HG02870 (cell line): ENCODE measurements around the gene CDC42SE1.
"Not testable (repeated sequence)": the region's sequence is repeated elsewhere in the genome, so short reads cannot be mapped to it uniquely, and the experiment has no call there.

Experiments used
- ATAC-seq: cut with Tn5 transposase; IDR thresholded peaks from one replicate; pipeline ENCODE4 v1.9.1; 2021; ENCODE audit warnings: mild to moderate bottlenecking, moderate library complexity; ENCODE audit not compliant: unreplicated experiment

The CDC42SE1 gene, protein sequence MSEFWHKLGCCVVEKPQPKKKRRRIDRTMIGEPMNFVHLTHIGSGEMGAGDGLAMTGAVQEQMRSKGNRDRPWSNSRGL

DNA sequence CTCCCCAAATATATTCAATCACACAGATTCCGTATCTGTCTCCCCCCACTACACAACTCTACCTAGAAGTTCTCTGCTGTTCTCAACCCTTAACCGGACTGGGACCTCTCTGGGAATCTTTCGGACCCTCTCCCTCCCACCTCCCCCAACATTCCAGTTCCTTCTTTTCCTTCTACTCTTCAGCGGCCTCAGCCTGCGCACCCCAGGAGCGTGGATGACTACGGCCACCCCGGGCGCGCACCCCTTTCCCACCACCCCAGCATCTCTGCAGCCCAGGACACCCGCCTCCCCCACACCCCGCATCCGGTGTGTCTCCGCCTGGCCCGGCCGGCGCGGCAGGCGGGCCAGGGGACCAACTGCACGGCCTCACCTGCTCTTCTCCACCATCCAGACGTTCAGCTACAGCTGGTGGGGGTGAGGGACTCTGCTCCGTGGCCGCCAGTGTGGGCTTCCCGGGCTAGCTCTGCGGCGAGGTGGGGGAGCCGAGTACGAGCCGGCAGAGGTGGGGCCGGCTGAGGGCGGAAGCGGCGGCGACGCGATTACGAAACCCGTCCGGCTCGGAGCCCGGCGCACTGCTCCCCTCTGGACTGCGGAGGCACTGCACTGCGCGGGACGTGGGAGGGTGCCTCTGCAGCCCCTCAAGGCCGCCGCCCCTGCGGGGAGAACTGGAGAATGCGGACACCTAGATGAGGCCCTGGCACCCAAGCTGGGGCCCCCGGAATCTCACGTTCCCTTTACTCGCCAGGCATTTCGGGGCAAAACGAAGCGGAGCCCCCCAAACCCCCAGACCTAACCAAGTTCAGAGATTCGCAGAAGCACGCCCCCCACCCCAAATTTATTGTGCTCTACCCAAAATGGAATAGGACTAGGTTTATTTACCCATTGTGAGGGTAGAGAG is at the start of gene CDC42SE1:
Gene CDC42SE1, minus strand, starts transcription at position 514 of the 898 bp plus-strand sequence. CDS start 3,892 bp downstream, outside the sequence.
- ATAC-seq: peak; percentile 78

DNA sequence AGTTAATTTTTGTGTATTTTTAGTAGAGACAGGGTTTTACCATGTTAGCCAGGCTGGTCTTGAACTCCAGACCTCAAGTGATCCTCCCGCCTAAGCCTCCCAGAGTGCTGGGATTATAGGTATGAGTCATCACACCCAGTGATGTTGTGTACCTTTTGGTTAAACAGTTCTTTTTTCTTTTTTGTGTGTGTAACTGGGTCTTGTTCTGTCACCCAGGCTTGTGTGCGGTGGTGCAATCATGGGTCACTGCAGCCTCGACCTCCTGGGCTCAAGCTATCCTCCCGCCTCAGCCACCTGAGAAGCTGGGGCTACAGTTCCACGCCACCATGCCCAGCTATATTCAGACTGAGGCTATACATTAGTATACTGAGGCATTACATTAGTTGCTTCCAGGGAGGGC is 48.9 kb upstream of the CDC42SE1 start:
- no peak for ATAC-seq

DNA sequence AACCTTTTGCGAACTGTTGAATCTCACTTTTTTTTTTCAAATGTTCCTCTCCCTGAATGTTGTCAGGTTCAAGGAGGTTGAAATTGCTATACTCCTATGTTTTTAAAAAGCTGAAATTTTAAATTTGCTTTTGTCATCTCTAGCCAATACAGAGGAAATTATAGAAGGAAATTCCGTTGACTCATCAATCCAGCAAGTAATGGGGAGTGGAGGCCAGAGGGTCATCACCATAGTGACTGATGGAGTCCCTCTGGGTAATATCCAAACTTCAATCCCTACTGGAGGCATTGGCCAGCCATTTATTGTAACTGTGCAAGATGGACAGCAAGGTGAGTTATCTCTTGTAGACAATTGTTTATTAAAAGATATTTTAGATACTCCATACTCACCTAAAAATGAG is 47.5 kb upstream of the CDC42SE1 start:
- no peak for ATAC-seq

DNA sequence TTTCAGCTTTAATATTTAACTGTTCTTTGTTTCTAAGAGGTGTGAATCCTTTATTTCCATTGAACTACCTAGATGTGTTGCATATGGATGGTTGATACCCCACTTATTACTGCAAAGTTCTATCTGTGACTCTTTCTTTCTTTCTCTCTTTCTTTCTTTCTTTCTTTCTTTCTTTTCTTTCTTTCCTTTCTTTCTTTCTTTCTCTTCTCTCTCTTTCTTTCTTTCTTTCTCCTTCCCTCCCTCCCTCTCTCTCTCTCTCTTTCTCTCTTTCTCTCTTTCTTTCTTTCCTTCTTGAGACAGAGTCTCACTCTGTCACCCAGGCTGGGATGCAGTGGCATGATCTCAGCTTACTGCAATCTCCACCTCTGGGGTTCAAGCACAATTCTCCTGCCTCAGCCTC is 45.2 kb upstream of the CDC42SE1 start:
- no peak for ATAC-seq

DNA sequence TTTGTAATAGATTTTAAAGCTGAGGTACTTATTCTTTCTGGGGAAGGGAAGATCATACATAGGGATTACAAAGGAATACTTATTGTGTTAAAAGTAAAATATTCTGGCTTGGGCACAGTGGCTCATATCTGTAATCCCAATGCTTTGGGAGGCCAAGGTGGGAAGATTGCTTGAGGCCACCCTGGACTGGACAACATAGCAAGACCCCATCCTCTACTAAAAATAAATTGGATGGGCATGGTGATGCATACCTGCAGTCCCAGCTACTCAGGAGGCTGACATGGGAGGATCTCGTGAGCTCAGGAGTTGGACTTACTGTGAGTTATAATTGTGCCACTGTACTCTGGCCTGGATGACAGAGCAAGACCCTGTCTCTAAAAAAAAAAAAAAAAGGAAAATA is 38.7 kb upstream of the CDC42SE1 start:
- ATAC-seq: no peak

DNA sequence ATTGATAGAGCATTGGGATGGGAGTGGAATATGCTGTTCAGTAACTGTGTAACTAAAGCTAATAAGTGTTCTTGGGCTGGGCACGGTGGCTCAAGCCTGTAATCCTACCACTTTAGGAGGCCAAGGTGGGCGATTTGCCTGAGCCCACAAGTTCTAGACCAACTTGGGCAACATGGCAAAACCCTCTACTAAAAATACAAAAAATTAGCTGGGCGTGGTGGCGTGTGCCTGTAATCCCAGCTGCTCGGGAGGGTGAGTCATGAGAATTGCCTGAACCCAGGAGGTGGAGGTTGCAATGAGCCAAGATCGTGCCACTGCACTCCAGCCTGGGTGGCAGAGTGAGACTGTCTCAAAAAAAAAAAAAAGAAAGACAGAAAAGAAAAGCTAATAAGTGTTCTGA is 38.0 kb upstream of the CDC42SE1 start:
- not testable (repeated sequence) for ATAC-seq

DNA sequence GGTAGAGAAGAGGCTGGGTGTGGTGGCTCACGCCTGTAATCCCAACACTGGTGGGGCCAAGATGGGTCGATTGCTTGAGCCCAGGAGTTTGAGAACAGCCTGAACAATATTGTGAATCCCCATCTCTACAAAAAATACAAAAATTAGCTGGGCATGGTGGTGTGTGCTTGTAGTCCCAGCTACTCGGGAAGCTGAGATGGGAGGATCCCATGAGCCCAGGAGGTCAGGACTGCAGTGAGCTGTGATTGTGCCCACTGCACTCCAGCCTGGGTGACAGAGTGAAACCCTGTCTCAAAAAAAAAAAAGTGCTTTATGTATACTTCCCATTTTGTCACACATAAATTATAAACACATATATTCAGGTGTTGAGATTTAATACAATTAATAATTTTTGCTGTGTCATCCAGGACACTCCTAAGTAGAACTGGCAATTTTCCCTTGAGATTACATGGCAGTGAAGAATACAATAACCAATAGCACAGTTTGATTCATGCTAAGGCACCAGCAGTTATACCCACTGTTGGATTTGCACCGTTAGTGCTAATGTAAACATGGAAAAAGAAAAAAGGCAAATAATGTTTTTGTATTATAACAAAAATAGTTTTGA is 26.6 kb upstream of the CDC42SE1 start:
- no peak for ATAC-seq

DNA sequence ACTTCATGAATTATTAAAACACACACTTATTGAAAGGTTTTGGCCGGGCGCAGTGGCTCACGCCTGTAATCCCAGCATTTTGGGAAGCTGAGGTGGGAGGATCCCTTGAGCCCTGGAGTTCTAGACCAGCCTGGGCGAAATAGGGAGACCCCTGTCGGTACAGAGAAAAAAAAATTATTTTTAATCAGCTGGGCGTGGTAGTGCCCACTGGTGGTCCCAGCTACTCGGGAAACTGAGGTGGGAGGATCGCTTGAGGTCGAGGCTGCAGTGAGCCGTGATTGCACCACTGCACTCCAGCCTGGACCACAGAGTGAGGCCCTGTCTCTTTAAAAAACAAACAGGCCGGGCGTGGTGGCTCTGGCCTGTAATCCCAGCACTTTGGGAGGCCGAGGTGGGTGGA is 12.8 kb upstream of the CDC42SE1 start:
- ATAC-seq: no peak

DNA sequence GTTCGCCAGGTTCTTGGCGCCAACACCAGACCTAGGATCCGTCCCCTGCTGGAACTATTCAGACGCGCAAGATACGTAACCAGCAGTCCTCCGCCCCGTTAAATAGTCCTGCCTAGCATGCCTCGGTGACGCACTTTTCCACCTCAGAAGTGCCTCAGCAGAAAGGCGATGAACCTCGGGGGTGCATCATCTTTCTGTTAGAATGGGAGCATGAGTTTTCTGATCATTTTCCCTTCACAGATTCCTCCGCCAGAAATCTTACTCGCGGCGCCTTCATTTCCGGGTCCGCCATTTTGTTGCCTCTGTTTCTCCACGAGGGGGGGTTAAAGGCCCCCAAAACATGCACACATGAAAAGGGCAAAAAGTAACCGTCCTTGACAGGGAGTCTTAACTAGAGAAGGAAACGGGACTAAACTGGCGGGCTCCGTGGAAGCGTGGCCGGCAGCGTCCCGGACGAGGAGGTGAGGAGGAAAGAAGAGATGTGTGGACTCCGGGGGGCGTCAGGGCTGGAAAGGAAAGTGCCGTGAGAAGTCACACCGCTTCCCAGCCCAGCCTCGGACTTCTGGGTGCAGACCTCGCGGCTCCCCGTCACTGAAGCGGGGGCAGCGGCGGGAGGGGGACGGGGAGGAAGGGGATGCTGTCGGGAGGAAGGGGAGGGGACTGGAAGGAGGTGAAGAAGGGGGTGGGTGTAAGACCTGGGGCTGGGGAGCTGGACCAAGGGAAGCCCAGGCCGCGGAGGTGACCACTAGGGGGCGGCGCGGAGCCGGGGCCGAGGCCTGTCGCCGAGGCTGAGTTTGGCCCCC is 11.3 kb upstream of the CDC42SE1 start, which contains the start of gene GABPB2:
Gene GABPB2, plus strand, starts transcription at position 288 of the 803 bp plus-strand sequence. CDS start 17,429 bp downstream, outside the sequence.
- peak; percentile 78 for ATAC-seq

DNA sequence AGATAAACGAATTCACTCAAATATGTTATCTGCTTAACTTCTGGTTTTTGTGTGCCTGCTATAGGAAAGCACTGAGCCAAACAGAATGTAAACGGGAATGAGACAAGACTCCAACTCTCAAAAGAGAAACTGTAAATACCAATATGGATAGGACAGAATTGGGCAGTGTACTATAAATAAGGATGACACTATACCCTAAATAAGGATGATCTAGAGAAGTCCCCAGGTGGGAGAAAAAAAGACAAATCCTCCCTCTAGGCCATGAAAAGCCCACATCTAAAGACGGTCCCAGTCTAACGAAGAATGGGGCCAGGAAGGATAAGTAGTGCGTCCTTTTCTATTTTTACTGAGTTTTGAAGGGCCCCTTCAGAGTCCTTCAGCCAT is 9.7 kb upstream of the CDC42SE1 start:
- ATAC-seq: no peak

DNA sequence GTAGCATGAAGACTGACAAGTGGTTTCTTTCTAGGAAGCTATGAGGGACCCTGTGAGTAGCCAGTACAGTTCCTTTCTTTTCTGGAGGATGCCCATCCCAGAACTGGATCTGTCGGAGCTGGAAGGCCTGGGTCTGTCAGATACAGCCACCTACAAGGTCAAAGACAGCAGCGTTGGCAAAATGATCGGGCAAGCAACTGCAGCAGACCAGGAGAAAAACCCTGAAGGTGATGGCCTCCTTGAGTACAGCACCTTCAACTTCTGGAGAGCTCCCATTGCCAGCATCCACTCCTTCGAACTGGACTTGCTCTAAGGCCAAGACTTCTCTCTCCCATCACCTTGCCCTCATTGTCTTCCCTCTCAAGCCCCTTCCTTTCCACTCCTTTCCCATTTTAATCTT is 7.8 kb upstream of the CDC42SE1 start:
- no peak for ATAC-seq

DNA sequence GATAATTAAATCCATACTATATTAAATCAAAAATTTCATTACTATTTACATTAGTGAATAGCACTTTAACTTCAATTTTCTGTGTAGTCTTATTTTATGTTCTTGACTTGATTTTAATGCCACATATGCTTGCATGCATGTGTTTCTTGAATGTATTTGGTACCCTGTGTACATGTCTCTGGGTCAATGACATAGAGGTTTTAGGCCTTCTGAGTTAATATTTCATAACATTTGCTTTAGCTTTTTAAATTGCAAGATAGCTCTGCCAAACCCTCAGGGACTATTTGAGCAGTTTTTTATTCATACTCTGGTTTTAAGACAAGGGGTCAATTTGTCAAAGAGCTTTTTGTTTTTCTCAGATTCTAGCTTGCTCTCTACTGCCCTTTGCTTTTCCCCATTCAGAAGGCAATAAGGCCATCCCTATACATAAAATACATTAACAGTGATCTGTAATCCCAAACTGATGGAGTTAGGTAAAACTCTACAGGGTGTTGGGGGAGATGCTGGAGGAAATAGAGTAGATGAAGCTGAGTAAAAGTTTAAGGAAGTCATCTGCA is 5.7 kb upstream of the CDC42SE1 start:
- ATAC-seq: no peak

DNA sequence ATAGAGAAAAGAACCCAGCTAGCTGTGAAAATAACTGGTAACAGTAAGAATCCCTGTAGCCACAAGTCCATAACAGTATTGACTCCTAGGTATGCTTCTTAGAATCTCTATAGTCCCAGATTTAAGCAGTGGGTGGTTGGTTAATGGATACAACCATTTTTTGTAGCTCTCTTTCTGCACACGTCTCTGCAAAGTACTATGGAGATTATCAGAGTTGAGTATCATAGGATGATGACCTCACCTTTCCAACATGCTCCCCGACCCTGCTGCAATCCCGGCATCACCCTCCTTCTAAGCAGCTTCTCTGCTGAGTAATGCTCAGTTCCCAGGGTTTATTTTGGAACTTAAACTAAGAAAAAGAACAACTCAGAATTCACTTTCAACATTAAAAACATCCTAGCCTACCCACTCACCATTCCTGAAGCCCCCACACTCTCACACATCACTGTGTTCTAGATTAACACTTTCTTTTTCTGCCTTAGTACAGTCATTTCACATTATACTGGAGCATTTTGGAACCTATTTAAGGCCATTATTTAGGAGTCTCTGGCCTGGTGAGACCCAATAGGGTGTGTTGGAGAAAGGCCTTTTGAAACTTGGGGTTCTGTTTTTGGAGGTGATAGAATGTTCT is 3.4 kb upstream of the CDC42SE1 start:
- no peak for ATAC-seq

DNA sequence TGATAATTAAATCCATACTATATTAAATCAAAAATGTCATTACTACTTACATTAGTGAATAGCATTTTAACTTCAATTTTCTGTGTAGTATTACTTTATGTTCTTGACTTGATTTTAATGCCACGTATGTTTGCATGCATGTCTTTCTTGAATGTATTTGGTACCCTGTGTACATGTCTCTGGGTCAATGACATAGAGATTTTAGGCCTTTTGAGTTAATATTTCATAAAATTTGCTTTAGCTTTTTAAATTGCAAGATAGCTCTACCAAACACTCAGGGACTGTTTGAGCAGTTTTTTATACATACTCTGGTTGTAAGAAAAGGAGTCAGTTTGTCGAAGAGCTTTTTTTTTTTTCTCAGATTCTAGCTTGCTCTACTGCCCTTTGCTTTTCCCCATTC is 2.3 kb upstream of the CDC42SE1 start:
- no peak for ATAC-seq

DNA sequence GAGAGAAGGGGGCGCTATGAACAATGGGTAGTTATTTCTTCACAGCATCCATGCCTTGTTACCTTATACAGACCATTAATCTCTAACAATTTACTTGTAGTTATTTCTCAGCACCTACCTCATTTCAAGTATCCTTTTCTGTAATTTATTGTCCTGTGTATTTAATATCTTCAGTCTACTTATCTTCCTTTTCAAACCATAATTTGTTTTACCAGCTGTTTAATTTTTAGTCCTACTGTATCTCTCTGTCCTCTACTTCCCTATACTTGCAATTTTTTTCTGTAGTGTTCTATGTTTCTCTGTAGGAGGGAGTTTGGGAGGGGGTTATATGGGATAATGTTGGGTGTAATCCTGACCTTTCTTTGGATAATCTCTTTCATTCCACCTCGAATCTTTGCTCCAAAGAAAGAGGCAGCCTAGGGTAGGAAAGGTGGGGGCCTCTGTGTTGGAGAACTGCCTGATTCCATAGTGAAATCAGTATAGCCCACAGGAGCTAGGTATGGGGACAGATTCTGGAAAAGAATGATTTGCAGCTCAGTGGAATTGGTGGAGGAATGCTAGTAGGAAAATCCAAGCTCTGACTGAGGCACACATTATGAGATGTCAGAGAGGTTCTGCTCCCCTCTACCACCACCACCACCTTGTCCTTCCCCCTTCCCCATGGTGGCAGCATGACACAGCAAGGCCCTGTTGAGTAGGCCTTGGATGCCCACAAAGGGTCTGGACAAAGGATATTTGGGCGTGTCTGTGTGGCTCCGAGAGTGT is 1.4 kb upstream of the CDC42SE1 start:
- no peak for ATAC-seq

DNA sequence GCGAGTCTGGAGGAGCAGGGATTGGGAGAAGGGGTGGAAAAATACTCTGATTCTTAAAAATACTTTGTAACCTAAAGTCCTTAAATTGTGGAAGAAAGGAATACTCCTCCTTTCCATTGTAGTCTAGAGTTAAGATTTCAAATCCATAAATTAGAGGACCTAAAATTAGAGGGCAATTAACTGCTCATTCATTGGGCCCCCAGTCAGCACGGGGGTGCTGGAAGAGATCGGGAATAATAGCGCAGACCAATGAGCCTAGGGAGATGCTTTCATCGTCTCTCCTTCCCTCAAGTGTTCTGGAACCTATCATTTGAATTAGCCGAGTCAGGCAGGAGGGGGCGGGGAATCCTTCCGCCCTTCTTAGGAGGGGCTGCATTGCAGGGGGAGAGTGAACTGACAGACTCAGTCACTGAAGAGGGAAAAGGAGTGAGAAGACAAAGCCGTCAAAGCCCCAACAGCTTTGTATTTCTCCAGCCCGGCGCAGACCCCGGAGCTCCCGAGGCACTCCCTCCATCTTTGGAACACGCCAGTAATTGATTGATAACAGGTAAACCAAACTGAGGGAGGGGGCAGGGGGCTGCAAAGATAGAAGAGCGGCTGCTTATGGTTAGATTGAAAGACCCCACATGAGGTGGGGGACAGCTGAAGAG is 710 bp upstream of the CDC42SE1 start, which contains the start of gene MLLT11:
Gene MLLT11, plus strand, starts transcription at position 391 of the 650 bp plus-strand sequence. CDS start 6,828 bp downstream, outside the sequence.
- ATAC-seq: no peak

DNA sequence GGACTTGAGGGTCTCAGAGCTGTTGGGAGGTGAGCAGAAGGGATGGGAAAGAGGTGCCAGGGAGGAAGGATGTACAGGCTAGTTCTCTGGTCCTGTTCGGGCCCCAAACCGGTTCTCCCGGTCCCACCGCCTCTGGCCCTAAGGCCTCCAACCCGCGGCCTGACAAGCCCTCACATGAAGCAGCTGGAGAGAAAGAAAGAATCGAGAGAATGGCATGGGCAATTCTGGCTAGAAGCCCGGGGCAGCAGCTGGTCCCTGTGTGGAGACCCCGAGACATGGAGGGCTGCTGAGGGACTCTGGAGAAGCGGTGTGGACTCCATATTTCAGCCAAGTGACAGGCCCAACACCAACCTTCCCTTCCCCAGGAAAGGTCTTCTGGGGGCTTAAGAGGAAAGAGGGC is 730 bp downstream of the CDC42SE1 start:
- no peak for ATAC-seq

DNA sequence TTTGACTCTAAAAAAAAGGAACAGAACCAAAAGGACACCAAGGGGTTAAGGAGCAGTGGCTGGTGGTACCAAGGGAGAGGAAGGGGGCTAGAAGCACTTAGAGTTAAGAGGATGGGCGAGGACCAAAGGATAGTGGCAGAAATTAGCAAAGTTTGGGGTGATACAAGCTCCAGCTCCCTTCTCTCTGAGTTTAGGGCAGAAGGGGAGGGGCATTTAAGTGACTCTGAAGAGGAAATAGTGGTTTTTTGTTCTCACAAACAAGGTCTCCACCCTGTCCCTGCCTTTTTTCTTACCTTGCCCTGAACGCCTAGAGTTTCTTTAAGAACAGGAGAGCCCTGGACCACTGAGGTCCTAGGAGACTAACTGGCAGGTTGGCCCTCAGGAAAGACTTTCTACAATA is 3.3 kb downstream of the CDC42SE1 start:
- no peak for ATAC-seq

DNA sequence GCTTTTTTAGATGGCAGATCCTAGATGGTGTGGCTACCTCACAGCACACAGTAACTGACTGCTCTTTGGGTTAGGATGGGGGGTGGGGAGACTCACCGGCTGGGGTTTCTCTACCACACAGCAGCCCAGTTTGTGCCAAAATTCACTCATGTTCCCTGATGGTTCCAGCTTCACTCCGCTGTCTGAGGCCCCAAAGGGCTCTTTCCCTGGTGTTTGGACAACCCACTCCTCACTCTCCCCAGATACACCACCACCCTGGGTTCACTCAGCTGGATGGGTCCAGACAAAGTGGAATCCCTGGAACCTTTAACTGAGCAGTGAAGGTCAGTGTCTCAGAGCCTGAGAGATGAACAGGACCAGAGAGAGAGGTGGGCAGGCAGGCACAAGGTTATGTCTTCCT is 3.8 kb downstream of the CDC42SE1 start:
- no peak for ATAC-seq
